Mammary epithelial cell (primary cell): Measurements from ENCODE around the gene GOLGA3.

ENCODE experiments used
- EZH2 ChIP-seq: IDR thresholded peaks from 2 replicates; pipeline ENCODE4 v1.6.1; 2012; ENCODE audit warnings: low read length, inconsistent platforms, borderline replicate concordance
- TF ChIP-seq, protein P1 (sequence below), 2 donors: IDR thresholded peaks in 1 of 2; conservative IDR thresholded peaks in 1 of 2; 2 replicates each; pipeline ENCODE4 v1.5.1; 2011 to 2012; ENCODE audit warnings: inconsistent platforms in 2 of 2, low read length in 2 of 2, mild to moderate bottlenecking in 2 of 2, control low read depth in 1 of 2, low read depth in 1 of 2; ENCODE audit not compliant: insufficient read depth in 1 of 2; ENCODE audit errors: extremely low read depth in 1 of 2

DNA sequence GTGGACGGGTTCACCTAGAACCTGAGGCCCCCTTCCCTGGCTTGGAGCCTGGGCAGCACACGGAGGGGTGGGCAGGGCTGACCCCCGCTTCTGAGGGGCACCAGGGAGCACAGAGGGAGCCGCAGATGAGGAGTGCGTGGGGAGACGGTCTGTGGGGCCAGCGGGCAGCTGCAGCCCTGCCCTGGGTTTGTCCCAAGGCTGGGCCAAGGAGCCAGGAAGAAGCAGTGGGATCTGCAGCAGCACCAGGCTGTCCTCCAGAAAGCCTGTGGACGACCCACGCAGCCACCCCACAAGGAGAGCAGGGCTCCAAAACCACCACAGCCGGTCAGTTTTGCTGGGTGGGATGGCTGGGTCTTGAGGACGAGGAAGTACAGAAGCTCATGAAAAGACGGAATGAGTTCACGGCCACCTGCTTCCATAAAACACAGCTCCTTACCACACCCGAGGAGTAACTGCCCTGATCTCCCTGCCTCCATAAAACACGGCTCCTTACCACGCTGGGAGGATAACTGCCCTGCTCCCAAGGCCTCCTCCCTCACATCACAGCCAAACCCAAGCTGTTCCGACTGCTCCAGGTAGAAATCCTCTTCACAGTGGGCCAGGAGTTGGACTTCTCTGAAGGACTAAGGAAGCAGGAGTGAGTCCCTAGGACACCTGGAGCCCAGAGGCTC is 9.9 kb upstream of the GOLGA3 start:
- TF ChIP-seq, protein P1, sequence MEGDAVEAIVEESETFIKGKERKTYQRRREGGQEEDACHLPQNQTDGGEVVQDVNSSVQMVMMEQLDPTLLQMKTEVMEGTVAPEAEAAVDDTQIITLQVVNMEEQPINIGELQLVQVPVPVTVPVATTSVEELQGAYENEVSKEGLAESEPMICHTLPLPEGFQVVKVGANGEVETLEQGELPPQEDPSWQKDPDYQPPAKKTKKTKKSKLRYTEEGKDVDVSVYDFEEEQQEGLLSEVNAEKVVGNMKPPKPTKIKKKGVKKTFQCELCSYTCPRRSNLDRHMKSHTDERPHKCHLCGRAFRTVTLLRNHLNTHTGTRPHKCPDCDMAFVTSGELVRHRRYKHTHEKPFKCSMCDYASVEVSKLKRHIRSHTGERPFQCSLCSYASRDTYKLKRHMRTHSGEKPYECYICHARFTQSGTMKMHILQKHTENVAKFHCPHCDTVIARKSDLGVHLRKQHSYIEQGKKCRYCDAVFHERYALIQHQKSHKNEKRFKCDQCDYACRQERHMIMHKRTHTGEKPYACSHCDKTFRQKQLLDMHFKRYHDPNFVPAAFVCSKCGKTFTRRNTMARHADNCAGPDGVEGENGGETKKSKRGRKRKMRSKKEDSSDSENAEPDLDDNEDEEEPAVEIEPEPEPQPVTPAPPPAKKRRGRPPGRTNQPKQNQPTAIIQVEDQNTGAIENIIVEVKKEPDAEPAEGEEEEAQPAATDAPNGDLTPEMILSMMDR (conservative IDR thresholded peaks at IDR 0.05 in 1 of 2, IDR thresholded peaks at IDR 0.05 in 1 of 2; ENCODE audit: extremely low read depth in 1 of 2, insufficient read depth in 1 of 2, low read depth in 1 of 2, low read length in 2 of 2): no peak
- no peak for TF ChIP-seq EZH2
